CD4-positive, alpha-beta T cell treated with Interleukin-21 for 1 hour (primary cell): Measurements from ENCODE around the gene GRP.

Experiments used
- DNase-seq: peaks from one replicate; pipeline ENCODE4 v3.0.0-alpha.2; 2020

Gene GRP

GRCh38 chr18:59268721-59269562, 49.0 kb downstream of the GRP start:
- DNase-seq = no peak

GRCh38 chr18:59269563-59270119, 49.7 kb downstream of the GRP start:
- no peak for DNase-seq

- DNase-seq = no peak
Measured at GRCh38 chr18:59270689-59271257, 50.8 kb downstream of the GRP start.

GRCh38 chr18:59271606-59272220, 51.8 kb downstream of the GRP start:
- DNase-seq = no peak

- no peak for DNase-seq
Measured at GRCh38 chr18:59272221-59272888, 52.4 kb downstream of the GRP start.

GRCh38 chr18:59272891-59273758, 53.2 kb downstream of the GRP start, which contains the start of gene RAX:
Gene RAX, minus strand, starts transcription at chr18:59273454. Its CDS starts 248 bp downstream, at chr18:59273206.
- no peak for DNase-seq

GRCh38 chr18:59273759-59274532, 54.0 kb downstream of the GRP start:
- DNase-seq = no peak

GRCh38 chr18:59274533-59274928, 54.6 kb downstream of the GRP start:
- no peak for DNase-seq

GRCh38 chr18:59275406-59275949, 55.5 kb downstream of the GRP start:
- DNase-seq = no peak

- DNase-seq = no peak
Measured at GRCh38 chr18:59276047-59276446, 56.1 kb downstream of the GRP start.

GRCh38 chr18:59278793-59279192, 58.8 kb downstream of the GRP start:
- DNase-seq = no peak

- DNase-seq = no peak
Measured at GRCh38 chr18:59279193-59279592, 59.2 kb downstream of the GRP start.

- no peak for DNase-seq
Measured at GRCh38 chr18:59279722-59280121, 59.8 kb downstream of the GRP start.
